GM20000 (cell line): Measurements from ENCODE around the gene XYLT1.

Source experiments
- DNase-seq: peaks from one replicate; pipeline ENCODE4 v3.0.0; 2012; ENCODE audit warnings: low spot score
- CTCF ChIP-seq: IDR thresholded peaks from 2 replicates; pipeline ENCODE4 v1.5.1; 2012; ENCODE audit warnings: mild to moderate bottlenecking, control low read depth; ENCODE audit errors: extremely low read depth, missing control alignments

Gene XYLT1

GRCh38 chr16:17276010-17276530, 194.7 kb downstream of the XYLT1 start:
- no peak for DNase-seq
- TF ChIP-seq CTCF, result no peak

- DNase-seq, result peak; percentile 20
- TF ChIP-seq CTCF, result no peak
Measured at GRCh38 chr16:17275076-17276009, 195.4 kb downstream of the XYLT1 start.

GRCh38 chr16:17273142-17273561, 197.6 kb downstream of the XYLT1 start:
- peak; percentile 52 for DNase-seq
- TF ChIP-seq CTCF, result no peak

GRCh38 chr16:17272716-17273115, 198.0 kb downstream of the XYLT1 start:
- TF ChIP-seq CTCF, result no peak
- no peak for DNase-seq

GRCh38 chr16:17271687-17272086, 199.1 kb downstream of the XYLT1 start:
- no peak for DNase-seq
- TF ChIP-seq CTCF, result no peak

- no peak for TF ChIP-seq CTCF
- no peak for DNase-seq
Measured at GRCh38 chr16:17270683-17271109, 200.1 kb downstream of the XYLT1 start.

- TF ChIP-seq CTCF, result no peak
- DNase-seq, result no peak
Measured at GRCh38 chr16:17270111-17270510, 200.6 kb downstream of the XYLT1 start.
